Stomach (tissue), 4 donors: ENCODE data around the gene PITPNC1.

Experiments
- POLR2AphosphoS5 ChIP-seq, 3 donors: sonication (generic); formaldehyde crosslinking; IDR thresholded peaks; one replicate each; pipeline ENCODE4 v1.6.1; 2016; ENCODE audit warnings: antibody characterized with exemption in 3 of 3
- TF ChIP-seq, protein P1 (sequence below), 7 experiments: fragments of 450-650 bp in 4 of 7; fragments of 200-600 bp in 3 of 7; sonication (generic) in 3 of 7; IDR thresholded peaks; one replicate each; pipeline ENCODE4 v1.5.1; 2016 to 2019; ENCODE audit warnings: antibody characterized with exemption in 7 of 7, control low read depth in 2 of 7, mild to moderate bottlenecking in 1 of 7

DNA sequence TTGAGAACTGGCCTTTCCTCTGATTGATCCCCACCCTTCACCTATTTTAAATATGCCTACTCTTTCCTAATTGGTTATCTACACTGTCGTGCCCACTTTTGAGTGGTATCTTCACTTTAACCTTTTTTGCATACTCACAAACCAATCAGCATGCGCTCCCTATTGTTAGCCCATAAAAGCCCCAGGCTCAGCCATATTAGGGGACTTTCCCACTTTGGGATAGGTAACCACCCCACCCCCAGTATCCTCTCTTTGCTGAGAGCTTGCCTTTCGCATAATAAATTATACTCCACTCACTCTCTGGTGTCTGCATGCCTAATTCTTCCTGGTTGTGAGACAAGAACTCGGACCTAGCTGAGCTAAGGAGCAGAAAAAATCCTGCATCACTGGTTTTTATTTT lies 281.2 kb downstream of the PITPNC1 start:
- TF ChIP-seq, protein P1, sequence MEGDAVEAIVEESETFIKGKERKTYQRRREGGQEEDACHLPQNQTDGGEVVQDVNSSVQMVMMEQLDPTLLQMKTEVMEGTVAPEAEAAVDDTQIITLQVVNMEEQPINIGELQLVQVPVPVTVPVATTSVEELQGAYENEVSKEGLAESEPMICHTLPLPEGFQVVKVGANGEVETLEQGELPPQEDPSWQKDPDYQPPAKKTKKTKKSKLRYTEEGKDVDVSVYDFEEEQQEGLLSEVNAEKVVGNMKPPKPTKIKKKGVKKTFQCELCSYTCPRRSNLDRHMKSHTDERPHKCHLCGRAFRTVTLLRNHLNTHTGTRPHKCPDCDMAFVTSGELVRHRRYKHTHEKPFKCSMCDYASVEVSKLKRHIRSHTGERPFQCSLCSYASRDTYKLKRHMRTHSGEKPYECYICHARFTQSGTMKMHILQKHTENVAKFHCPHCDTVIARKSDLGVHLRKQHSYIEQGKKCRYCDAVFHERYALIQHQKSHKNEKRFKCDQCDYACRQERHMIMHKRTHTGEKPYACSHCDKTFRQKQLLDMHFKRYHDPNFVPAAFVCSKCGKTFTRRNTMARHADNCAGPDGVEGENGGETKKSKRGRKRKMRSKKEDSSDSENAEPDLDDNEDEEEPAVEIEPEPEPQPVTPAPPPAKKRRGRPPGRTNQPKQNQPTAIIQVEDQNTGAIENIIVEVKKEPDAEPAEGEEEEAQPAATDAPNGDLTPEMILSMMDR (IDR thresholded peaks at IDR 0.05): no peak
- no peak for TF ChIP-seq POLR2AphosphoS5 (IDR thresholded peaks at IDR 0.05)
